GM15510 (cell line): ENCODE measurements around the gene OR2A25.

ENCODE experiments used
- POLR2A ChIP-seq: IDR thresholded peaks from 3 replicates; pipeline ENCODE4 v1.6.1; 2011; ENCODE audit warnings: borderline replicate concordance; ENCODE audit not compliant: insufficient read length; ENCODE audit errors: extremely low read depth

Gene OR2A25

GRCh38 chr7:144038887-144039286, 30.7 kb upstream of the OR2A25 start:
- no peak for TF ChIP-seq POLR2A

- TF ChIP-seq POLR2A, result no peak
These were observed 21.0 kb upstream of the OR2A25 start, which contains the start of gene OR2A5 for GRCh38 chr7:144048648-144049047. Gene OR2A5 (plus strand): TSS chr7:144048948. CDS start chr7:144050402, 1,454 bp downstream.

GRCh38 chr7:144049491-144049890, 20.1 kb upstream of the OR2A25 start:
- no peak for TF ChIP-seq POLR2A

- no peak for TF ChIP-seq POLR2A
These were observed 19.5 kb upstream of the OR2A25 start for GRCh38 chr7:144050093-144050492.

- TF ChIP-seq POLR2A, result no peak
These were observed 11.7 kb upstream of the OR2A25 start for GRCh38 chr7:144057954-144058353.

- no peak for TF ChIP-seq POLR2A
These were observed 5.9 kb upstream of the OR2A25 start for GRCh38 chr7:144063710-144064109.

GRCh38 chr7:144069953-144070352, 342 bp downstream of the OR2A25 start:
- no peak for TF ChIP-seq POLR2A

- TF ChIP-seq POLR2A, result no peak
These were observed 4.8 kb downstream of the OR2A25 start for GRCh38 chr7:144074374-144074773.

GRCh38 chr7:144085978-144086377, 16.4 kb downstream of the OR2A25 start, which contains the start of gene OR2A12:
Gene OR2A12 (plus strand): TSS chr7:144086278. CDS start chr7:144095108, 8,830 bp downstream.
- no peak for TF ChIP-seq POLR2A

- TF ChIP-seq POLR2A, result no peak
These were observed 17.1 kb downstream of the OR2A25 start for GRCh38 chr7:144086730-144087129.

GRCh38 chr7:144087230-144087629, 17.6 kb downstream of the OR2A25 start:
- no peak for TF ChIP-seq POLR2A

- TF ChIP-seq POLR2A, result no peak
These were observed 21.1 kb downstream of the OR2A25 start for GRCh38 chr7:144090667-144091066.

GRCh38 chr7:144098776-144099175, 29.2 kb downstream of the OR2A25 start:
- TF ChIP-seq POLR2A, result no peak

GRCh38 chr7:144100607-144101006, 31.0 kb downstream of the OR2A25 start:
- no peak for TF ChIP-seq POLR2A

GRCh38 chr7:144102041-144102440, 32.4 kb downstream of the OR2A25 start:
- TF ChIP-seq POLR2A, result no peak

GRCh38 chr7:144105211-144105610, 35.6 kb downstream of the OR2A25 start:
- TF ChIP-seq POLR2A, result no peak

- TF ChIP-seq POLR2A, result no peak
These were observed 39.7 kb downstream of the OR2A25 start, which contains the start of gene OR2A2 for GRCh38 chr7:144109283-144109682. Gene OR2A2 (plus strand): TSS chr7:144109583. CDS start chr7:144109583, 0 bp downstream.
